SIG-M5 treated with dmso at 0.1 percent for 504 hours (cell line): Measurements from ENCODE around the gene TMEM254.
"Not testable (repeated sequence)": the region's sequence is repeated elsewhere in the genome, so short reads cannot be mapped to it uniquely, and the experiment has no call there.

Source experiments
- DNase-seq: peaks from one replicate; lab custom pipeline; 2025; ENCODE audit not compliant: unreplicated experiment; lab: John Stamatoyannopoulos, UW

Gene TMEM254

DNA sequence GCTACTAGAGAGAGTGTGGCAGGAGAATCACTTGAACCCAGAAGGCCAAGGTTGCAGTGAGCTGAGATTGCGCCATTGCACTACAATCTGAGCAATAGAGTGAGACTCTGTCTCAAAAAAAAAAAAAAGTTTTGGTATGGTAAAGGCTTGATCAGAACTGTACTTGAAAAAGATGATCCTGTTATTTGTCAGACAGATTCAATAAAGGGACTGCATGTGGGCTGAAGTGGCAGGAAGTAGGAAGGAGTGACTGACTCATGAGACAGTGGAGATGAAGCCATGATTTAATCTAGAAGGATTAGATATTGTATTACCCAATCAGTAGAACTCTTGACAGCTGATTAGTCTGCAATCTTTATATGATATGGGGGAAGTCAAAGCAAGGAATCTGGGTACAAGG, 2.7 kb upstream of the TMEM254 start:
- no peak for DNase-seq

DNA sequence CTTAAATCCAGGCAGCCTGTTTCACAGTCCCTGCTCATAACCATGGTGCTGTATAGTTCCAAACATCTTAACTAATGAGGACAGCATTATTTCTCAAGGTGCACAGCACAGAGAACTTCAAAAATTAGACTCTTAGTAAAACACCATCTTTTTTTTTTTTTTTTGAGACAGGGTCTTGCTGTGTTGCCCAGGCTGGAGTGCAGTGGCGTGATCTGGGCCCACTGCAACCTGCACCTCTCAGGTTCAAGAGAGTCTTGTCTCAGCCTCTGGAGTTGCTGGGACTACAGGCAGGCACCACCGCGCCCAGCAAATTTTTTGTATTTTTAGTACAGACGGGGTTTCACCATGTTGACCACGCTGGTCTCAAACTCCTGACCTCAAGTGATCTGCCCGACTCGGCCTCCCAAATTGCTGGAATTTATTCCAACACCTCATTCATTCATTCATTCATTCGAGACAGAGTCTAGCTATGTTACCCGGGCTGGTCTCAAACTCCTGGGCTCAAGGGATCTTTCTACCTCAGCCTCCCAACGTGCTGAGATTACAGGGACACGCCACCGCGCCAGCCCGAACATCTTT, 507 bp upstream of the TMEM254 start:
- no peak for DNase-seq

DNA sequence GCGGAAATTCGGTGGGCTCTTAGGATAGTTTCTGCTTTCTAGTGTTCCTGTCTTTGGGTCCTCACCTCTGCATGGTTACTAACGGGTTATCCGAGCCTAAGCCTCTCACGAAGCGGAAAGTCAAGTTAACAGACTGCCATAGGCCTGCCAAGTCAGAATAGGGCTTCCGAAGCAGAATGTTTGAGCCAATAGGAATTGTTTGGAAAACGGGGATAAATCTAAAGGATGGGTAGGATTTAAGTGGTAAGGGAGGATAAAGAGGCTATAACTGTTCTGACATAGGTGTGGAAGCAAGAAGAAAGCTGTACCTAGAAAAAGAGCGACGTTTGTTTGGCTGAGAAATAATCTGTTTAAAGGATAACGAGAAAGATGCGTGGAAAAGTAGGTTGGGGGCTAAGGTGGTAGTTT, 851 bp downstream of the TMEM254 start:
- peak; percentile 82 for DNase-seq

DNA sequence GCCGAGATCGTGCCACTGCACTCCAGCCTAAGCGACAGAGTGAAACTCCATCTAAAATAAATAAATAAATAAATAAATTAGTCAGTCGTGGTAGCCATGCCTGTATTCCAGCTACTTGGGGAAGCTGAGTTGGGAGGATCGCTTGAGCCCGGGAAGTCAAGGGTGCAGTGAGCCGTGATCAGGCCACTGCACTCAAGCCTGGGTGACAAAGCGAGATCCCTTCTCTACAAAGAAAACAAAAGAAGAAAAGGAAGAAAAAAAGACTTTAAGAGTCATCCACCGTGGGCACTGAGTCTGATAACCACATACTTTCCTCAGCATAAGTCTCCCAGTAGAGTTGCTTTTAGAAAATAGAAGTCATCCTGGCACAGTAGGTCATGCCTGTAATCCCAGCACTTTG, 2.6 kb downstream of the TMEM254 start:
- no peak for DNase-seq

DNA sequence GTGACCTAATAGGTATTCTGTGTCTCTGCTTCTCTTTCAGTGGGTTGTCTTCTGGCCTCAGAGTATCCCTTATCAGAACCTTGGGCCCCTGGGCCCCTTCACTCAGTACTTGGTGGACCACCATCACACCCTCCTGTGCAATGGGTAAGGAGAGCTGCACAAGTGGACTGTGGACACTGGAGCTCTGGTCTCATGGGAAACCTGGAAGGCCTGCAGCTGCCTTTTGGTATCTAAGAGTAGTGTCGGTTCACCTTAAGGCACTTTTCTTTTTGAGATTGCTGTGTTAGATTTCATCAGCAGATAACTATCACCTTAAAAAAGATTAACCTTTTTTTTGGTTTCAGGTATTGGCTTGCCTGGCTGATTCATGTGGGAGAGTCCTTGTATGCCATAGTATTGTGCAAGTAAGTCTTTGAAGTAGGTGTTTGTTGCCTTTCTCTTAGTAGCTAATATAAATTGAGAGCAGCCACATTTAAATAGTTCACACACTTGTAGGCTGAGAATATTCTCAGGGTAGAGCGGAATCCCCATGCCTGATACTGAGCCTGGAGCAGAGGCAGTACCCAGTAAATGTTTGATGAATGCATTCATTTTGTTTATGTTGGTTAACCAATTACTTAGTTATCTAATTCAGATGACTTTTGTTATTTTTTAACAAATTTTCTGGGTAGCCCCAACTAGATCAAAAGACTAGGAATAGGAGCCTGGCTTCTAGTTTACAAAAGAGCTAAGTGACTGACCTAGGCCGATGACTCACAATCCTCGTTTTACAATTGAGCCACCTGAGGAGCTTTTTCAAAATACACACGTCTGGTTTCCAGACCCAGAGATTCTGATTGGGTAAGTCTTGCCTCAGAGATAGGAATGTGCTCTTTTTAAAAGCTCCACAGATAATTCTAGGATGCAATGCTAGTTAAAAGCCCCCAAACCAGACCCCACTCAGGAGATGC, 3.6 kb downstream of the TMEM254 start:
- DNase-seq, result no peak

DNA sequence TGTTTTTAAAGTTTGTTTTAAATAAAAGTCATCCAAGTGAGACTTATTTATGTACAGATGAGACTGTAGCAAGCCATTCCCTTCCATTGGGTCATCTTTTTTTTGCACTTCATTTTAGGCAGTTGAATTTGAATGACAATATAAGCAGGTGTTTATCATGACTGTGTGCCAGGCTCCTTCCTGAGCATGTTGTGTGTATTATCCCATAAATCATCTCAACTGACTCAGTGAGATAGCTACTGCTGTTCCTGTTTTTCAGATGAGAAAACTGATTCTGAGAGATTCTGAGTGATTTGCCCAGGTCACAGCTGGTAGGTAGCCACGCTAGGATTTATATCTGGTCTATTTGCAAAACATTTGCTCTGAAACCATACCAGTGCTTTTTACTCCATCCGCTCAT, 11.7 kb downstream of the TMEM254 start:
- DNase-seq, result no peak

DNA sequence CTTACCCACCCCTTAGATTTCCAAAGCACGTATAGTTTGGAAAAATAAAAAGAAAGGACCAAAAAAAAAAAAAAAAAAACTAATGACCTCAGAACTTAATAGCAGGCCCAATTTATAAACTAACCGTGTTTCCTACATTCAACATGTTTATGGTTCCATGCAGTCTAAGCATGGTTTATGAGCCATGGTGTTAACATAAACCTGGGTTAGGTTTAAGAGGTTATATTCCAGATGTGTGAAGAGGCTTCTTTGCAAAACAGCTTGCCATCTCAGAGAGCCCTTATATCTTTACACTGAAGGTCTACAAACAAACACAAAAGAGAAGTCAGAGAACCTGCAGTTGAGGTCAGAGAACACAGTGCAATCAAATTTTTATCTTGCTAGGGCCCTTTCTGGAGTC, 15.8 kb downstream of the TMEM254 start:
- DNase-seq, result no peak

DNA sequence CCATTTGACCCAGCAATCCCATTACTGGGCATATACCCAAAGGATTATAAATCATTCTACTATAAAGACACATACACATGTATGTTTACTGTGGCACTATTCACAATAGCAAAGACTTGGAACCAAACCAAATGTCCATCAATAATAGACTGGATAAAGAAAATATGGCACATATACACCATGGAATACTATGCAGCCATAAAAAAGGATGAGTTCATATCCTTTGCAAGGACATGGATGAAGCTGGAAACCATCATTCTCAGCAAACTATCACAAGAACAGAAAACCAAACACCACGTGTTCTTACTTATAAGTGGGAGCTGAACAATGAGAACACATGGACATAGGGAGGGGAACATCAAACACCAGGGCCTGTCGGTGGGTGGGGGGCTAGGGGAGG, 19.8 kb downstream of the TMEM254 start:
- not testable (repeated sequence) for DNase-seq

DNA sequence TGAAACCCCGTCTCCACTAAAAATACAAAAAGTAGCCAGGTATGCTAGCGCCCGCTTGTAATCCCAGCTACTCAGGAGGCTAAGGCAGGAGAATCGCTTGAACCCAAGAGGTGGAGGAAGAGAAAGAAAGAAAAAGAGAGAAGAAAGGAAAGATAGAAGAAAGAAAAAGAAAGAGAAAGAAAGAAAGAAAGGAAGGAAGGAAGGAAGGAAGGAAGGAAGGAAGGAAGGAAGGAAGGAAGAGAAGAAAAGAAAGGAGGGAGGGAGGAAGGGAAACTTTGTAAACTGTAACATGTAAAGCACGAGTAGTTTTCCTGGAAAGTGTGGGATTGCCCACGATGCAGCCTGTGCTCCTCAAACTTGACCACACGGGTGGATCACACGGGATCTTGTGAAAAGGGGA, 20.8 kb downstream of the TMEM254 start:
- DNase-seq, result not testable (repeated sequence)

DNA sequence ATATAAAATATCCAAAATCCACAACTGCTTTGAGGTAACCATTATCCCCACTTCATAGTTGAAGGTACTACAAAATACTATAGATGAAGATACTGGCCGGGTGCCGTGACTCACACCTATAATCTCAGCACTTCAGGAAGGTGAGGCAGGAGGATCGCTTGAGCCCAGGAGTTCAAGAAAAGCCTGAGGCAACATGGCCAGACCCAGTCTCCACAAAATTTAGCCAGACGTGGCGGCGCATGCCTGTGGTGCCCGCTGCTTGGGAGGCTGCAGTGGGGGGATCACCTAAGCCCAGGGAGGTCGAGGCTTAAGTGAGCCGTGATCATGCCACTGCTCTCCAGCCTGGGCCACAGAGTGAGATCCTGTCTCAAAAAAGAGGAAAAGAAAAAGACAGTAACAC, 21.7 kb downstream of the TMEM254 start:
- no peak for DNase-seq

DNA sequence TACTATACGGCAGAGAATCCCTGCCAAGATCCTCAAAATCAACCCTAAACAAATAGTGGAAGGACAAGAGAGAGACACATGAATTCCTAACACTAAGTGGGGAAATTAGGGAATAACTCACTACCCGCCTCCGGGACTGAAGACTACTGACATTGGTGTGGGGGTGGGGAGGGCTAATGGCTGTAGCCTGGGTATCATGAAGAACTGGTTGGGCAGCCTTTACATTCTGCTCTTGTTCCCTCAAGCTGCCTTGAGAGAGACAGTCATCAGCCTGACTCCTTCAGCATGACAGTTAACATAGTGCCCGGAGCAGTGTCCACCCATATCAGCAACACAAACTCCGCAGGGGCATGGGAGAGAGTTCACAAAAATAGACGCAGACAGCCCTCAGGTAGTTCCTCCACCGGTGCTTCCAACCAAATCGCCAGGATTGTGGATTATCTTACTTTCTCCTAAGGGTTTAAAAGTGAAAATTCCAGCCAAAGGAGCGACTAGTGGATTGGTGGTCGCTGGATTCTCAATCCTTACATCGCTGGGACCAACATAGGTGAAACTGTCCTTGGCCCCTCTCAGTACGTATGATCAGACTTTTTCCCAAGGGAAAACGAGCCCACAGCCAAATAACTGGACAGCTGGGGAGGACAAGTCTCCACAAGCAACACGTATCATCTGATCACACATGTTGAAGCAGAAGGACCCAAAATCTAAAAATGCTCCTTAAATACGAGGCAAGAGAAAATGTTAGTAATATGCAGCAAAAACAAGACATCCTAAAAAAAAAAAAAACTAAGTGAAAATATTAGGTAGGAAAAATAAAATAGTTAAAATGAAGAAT, 22.6 kb downstream of the TMEM254 start:
- peak; percentile 6 for DNase-seq

DNA sequence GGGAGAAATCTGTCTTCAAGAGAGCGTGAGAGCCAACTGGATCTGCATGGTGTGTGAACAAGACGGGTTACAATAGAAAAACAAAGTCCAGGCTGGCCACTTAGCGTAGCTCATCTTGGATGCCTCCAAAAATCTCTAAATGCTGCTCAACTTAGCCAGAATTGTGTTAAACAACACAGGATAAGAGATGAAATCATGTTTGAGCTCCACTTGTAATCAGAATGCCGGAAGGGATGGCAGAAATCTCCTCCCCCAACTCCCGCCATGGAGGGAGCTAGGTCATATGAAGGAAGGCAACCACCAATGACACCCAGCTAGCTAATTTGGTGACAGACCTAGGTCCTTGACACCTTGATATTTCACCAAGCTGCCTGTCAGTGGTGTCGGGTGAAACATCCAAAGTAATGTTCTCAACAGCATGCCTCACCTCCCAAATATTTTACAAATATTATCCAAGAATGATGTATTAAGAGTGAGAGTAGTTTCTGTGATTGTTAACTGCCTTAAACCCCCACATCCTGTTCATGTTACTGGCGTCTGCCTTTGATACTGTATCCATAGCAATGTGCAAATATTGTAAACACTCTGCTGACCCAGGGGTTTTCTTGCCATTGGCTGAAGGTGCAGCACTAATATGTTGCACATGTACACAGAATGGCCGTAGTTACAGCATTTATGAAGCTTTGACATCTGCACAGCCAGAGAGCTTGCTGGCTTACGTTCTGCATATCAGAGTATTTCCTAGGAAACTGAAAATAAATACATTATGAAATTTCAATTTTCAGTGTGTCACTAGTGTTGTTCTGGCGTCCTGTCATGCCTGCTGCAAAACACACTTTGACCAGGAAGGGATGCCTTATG, 25.8 kb downstream of the TMEM254 start:
- DNase-seq, result no peak

DNA sequence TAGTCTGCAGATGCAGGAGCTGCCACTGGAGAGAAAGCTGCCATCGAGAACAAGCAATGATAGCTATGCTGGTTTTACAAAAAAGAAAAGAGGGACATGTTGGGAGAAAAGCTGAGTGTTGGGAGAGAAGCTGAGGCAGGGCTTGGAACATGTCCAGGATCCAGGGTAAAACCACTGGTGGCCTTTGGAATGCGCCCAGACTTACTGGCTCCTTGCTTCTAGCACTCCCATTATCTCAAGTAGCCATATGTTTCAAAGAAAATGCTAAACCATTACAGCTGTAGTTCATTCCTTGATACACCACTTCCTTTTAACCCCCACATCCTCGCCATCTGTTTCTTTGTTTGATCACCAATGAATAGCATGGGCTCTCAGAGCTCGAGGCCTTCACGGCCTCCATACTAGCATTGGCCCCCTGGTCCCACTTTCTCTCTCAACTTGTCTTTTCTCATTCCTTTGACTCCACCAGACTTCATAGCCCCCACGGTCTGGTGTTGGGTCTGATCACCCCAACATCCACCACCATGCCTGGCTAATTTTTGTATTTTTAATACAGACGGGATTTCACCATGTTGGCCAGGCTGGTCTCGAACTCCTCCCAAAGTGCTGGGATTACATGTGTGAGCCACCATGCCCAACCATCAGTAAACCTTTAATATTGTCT, 30.2 kb downstream of the TMEM254 start:
- no peak for DNase-seq

DNA sequence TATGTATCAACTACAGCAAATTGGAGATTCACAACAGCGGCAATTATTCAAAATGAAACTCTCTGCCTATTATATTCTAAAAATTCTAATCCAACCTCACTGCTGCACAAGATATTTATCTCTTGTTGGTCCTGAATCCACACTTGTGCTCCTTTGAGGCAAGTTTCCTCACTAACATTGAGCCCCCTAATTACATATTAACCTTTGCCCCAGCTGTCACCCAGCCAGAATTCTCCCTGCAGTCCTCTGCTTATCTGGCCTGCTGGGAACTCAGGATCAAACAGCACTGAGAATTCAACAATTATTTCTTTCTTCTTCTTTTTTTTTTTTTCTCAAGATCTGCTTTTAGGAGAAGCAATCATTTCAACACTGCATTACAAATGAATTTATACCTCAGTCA, 32.5 kb downstream of the TMEM254 start:
- DNase-seq, result no peak

DNA sequence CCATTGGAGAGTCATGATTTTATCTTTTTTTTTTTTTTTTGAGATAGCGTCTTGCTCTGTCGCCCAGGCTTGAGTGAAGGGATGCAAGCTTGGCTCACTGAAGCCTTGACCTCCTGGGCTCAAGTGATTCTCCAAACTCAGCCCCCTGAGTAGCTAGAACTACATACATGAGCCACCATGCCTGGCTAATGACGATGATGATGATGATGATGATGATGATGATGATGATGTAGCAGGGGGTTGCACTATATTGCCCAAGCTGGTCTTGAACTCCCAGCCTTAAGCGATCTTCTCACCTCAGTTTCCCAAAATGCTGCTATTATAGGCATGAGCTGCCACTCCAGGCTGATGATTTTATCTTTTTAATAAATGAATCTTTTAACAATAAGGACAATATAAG, 40.2 kb downstream of the TMEM254 start:
- no peak for DNase-seq

DNA sequence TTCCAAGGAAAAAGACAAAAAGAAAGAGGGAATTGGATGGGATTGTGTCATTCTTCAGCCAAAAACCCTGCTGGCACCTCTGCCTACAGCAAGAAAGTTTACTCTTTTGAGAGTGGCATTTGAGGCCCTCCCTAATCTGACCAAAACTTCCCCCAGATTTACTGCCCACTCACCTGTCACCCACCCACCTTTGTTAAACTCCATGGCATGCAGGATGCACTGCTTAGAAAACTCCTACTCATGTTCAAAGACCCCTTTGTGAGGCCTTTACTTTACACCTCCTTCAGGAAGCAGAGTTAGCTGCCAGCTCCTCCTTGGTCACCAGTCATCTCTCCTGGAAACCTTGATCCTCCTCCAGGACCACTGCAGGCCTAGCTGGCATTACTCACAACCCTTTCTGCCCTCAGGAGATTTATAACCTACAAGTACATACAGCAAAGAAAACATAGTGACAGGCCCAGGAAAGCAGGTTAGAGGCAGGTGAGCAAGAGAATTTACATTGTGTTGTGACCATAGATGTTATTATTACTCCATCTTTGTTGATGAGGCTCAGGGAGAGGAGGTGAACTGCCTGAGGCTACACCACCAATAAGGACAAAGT, 43.7 kb downstream of the TMEM254 start:
- DNase-seq, result no peak

DNA sequence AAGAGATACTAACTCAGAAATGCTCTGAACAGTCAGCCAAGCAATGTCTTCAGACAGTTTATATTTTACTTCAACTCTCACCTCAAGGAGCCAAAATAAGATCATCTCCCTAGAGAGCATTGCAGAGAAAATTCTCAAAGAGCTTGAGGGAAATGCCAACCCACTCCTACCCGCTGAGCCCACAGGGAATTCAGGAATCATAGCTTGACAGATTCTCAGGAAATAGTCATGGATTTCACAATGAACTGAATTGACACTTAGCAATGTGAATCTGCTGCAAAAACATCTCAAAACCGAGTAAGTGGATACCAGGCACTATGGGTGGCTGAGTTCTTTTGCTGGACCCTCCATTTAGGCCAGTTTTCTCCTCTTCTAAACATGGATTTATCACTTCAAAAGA, 44.3 kb downstream of the TMEM254 start:
- DNase-seq, result no peak

DNA sequence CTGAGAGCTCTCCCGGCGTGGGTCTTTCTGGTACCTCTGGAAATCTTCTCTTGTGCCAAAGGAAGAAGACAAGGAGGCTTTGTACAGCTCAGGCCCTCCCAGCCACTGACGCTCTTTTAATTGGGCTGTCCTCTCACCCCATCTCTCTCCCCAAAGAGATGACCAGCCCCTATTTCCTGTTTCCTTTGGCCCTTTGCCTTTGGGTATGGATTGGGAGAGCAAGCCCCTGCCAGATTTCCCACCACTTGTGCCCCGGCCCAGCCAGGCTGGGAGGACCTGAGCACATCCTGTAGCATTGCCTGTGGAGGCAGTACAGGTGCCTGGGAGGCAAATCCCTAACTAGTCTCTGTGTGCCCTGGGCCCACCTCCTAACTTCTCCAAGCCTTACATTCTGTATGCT, 48.4 kb downstream of the TMEM254 start:
- DNase-seq, result no peak

DNA sequence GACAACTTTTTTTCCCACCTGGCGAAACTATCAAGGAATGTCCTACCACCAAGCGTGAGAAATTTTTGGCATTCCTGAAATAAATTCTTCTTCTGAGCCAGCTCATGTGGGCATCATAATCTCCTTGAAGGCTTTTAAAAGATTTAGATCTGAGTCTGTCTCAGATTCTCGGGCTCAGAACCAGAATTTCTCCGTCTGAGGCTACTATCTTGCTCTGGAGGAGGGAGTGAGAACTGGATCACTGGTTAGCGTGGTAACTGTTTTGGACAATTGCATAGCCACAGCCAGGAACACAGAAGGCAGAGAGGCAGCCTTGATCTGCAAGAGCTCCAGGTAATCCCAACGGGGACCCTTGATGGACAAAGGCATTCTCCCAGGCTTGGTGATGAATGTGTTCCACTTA, 53.0 kb downstream of the TMEM254 start:
- no peak for DNase-seq
